Activated T-cell treated with anti-CD3 and anti-CD28 coated beads, Interleukin-2, amount 50 U/mL, for 72 hours (primary cell): ENCODE results near the gene CCSER1. TPM values are rescaled to one million over a fixed set of nuclear protein-coding genes. Genes with fewer than 3 reads are reported as not detected.

Experiments used
- ATAC-seq, 2 donors: fragments of 150-1000 bp; cut with Tn5 transposase; replicated peaks in 1 of 2; 2 replicates each; pipeline ENCODE4 v1.10.0; 2021; ENCODE audit warnings: moderate library complexity in 2 of 2, mild to moderate bottlenecking in 1 of 2
- DNase-seq, 2 donors: peaks; one replicate each; pipeline ENCODE4 v3.0.0; 2021 to 2022; ENCODE audit warnings: mixed read lengths in 1 of 2
- H3K27ac Mint-ChIP-seq: one replicate; pipeline ENCODE4 v1.8.0; 2022; ENCODE audit warnings: mild to moderate bottlenecking, moderate library complexity, mixed read lengths
- H3K27me3 Mint-ChIP-seq: one replicate; pipeline ENCODE4 v1.8.0; 2022; ENCODE audit warnings: low read depth, mixed read lengths
- H3K36me3 Mint-ChIP-seq, 2 donors: one replicate each; pipeline ENCODE4 v1.8.0; 2022; ENCODE audit warnings: mixed read lengths in 2 of 2, mild to moderate bottlenecking in 1 of 2; ENCODE audit not compliant: insufficient read depth in 2 of 2
- H3K4me1 Mint-ChIP-seq: one replicate; pipeline ENCODE4 v1.8.0; 2022; ENCODE audit warnings: low read depth, mixed read lengths
- H3K4me3 Mint-ChIP-seq, 2 donors: one replicate each; pipeline ENCODE4 v1.8.0; 2022; ENCODE audit warnings: mild to moderate bottlenecking in 2 of 2, mixed read lengths in 2 of 2, moderate library complexity in 2 of 2
- H3K9me3 Mint-ChIP-seq, 2 donors: one replicate each; pipeline ENCODE4 v1.8.0; 2022; ENCODE audit warnings: mixed read lengths in 2 of 2
- total RNA-seq, 2 donors: library from RNA; stranded (reverse); gene quantifications; one replicate each; pipeline ENCODE4 v1.2.3, GENCODE V29; 2022

The CCSER1 gene
- total RNA-seq, 2 donors from 2014 or later: 0.09 TPM; not detected in 1

- ATAC-seq (no peak), DNase-seq (no peak)
- H3K4me1 Mint-ChIP-seq: no peaks in the 10 kb centered on the region
Measured at GRCh38 chr4:91031761-91032160, 904.6 kb downstream of the CCSER1 start.

GRCh38 chr4:91032725-91033445 lies 905.7 kb downstream of the CCSER1 start:
- ATAC-seq: no peak
- Mint-ChIP-seq H3K27ac (no peak overlapping the region), H3K4me3 (no peak overlapping the region), H3K36me3 (peaks cover 0 to 2% of the 10 kb centered on the region in 2 donors), H3K4me1 (no peaks in the 10 kb centered on the region), H3K27me3 (no peaks in the 10 kb centered on the region), H3K9me3 (peaks cover 4 to 5% of the 10 kb centered on the region in 2 donors)
- DNase-seq: no peak

More at GRCh38 chr4:91031761-91032160, 904.6 kb downstream of the CCSER1 start:
- Mint-ChIP-seq H3K27me3 (no peaks in the 10 kb centered on the region), H3K9me3 (peaks cover 2 to 3% of the 10 kb centered on the region in 2 donors), H3K4me3 (no peak overlapping the region), H3K27ac (no peak overlapping the region), H3K36me3 (peaks cover 0 to 1% of the 10 kb centered on the region in 2 donors)

- DNase-seq (no peak), ATAC-seq (no peak)
- peaks cover 0 to 2% of the 10 kb centered on the region in 2 donors for H3K36me3 Mint-ChIP-seq
- no peaks in the 10 kb centered on the region for H3K4me1 Mint-ChIP-seq
- H3K9me3 Mint-ChIP-seq: peaks cover 4% of the 10 kb centered on the region in 2 donors
- no peak overlapping the region for H3K27ac Mint-ChIP-seq
- no peaks in the 10 kb centered on the region for H3K27me3 Mint-ChIP-seq
- no peak overlapping the region for H3K4me3 Mint-ChIP-seq
Measured at GRCh38 chr4:91035276-91035675, 908.1 kb downstream of the CCSER1 start.

GRCh38 chr4:91037951-91038350 lies 910.8 kb downstream of the CCSER1 start:
- ATAC-seq (no peak), DNase-seq (no peak)
- no peaks in the 10 kb centered on the region for H3K4me1 Mint-ChIP-seq
- H3K27ac Mint-ChIP-seq: no peak overlapping the region
- peaks cover 0 to 1% of the 10 kb centered on the region in 2 donors for H3K36me3 Mint-ChIP-seq
- no peak overlapping the region for H3K4me3 Mint-ChIP-seq
- no peaks in the 10 kb centered on the region for H3K27me3 Mint-ChIP-seq
- H3K9me3 Mint-ChIP-seq: peaks cover 3 to 4% of the 10 kb centered on the region in 2 donors

GRCh38 chr4:91057871-91058270 lies 930.7 kb downstream of the CCSER1 start:
- Mint-ChIP-seq H3K9me3 (peaks cover 5 to 11% of the 10 kb centered on the region in 2 donors), H3K36me3 (no peaks in the 10 kb centered on the region), H3K4me3 (no peak overlapping the region), H3K27me3 (no peaks in the 10 kb centered on the region), H3K4me1 (no peaks in the 10 kb centered on the region), H3K27ac (no peak overlapping the region)
- no peak for DNase-seq
- ATAC-seq: no peak

GRCh38 chr4:91058345-91058744 lies 931.2 kb downstream of the CCSER1 start:
- Mint-ChIP-seq H3K9me3 (peaks cover 5 to 11% of the 10 kb centered on the region in 2 donors), H3K27me3 (no peaks in the 10 kb centered on the region), H3K36me3 (no peaks in the 10 kb centered on the region), H3K27ac (no peak overlapping the region), H3K4me3 (no peak overlapping the region), H3K4me1 (no peaks in the 10 kb centered on the region)
- ATAC-seq (no peak), DNase-seq (no peak)

- Mint-ChIP-seq H3K4me1 (no peaks in the 10 kb centered on the region), H3K36me3 (no peaks in the 10 kb centered on the region), H3K9me3 (peaks cover 0 to 4% of the 10 kb centered on the region in 2 donors), H3K27me3 (no peaks in the 10 kb centered on the region), H3K27ac (no peak overlapping the region), H3K4me3 (no peak overlapping the region)
- DNase-seq (no peak), ATAC-seq (no peak)
Measured at GRCh38 chr4:91064157-91064853, 937.1 kb downstream of the CCSER1 start.

GRCh38 chr4:91065117-91065516 lies 937.9 kb downstream of the CCSER1 start:
- Mint-ChIP-seq H3K27me3 (no peaks in the 10 kb centered on the region), H3K27ac (no peak overlapping the region), H3K4me1 (no peaks in the 10 kb centered on the region), H3K9me3 (peaks cover 0 to 4% of the 10 kb centered on the region in 2 donors), H3K4me3 (no peak overlapping the region), H3K36me3 (no peaks in the 10 kb centered on the region)
- DNase-seq (no peak), ATAC-seq (no peak)

GRCh38 chr4:91070736-91071135 lies 943.5 kb downstream of the CCSER1 start:
- Mint-ChIP-seq H3K27ac (no peak overlapping the region), H3K27me3 (no peaks in the 10 kb centered on the region), H3K4me3 (no peak overlapping the region), H3K4me1 (no peaks in the 10 kb centered on the region), H3K36me3 (no peaks in the 10 kb centered on the region), H3K9me3 (peaks cover 0 to 2% of the 10 kb centered on the region in 2 donors)
- ATAC-seq (no peak), DNase-seq (no peak)

- Mint-ChIP-seq H3K27ac (no peak overlapping the region), H3K36me3 (peaks cover 3% of the 10 kb centered on the region in 2 donors), H3K4me1 (no peaks in the 10 kb centered on the region), H3K9me3 (peaks cover 8 to 13% of the 10 kb centered on the region in 2 donors), H3K4me3 (no peak overlapping the region), H3K27me3 (no peaks in the 10 kb centered on the region)
- DNase-seq (no peak), ATAC-seq (no peak)
Measured at GRCh38 chr4:91076147-91076546, 949.0 kb downstream of the CCSER1 start.

- Mint-ChIP-seq H3K4me1 (no peaks in the 10 kb centered on the region), H3K27me3 (no peaks in the 10 kb centered on the region), H3K9me3 (peaks cover 2 to 3% of the 10 kb centered on the region in 2 donors), H3K4me3 (no peak overlapping the region), H3K27ac (no peak overlapping the region), H3K36me3 (no peaks in the 10 kb centered on the region)
- no peak for ATAC-seq
- no peak for DNase-seq
Measured at GRCh38 chr4:91085961-91086360, 958.8 kb downstream of the CCSER1 start.

- peaks cover 2 to 5% of the 10 kb centered on the region in 2 donors for H3K9me3 Mint-ChIP-seq
- DNase-seq (no peak), ATAC-seq (no peak)
- no peaks in the 10 kb centered on the region for H3K4me1 Mint-ChIP-seq
- no peaks in the 10 kb centered on the region for H3K36me3 Mint-ChIP-seq
- H3K4me3 Mint-ChIP-seq: no peak overlapping the region
- no peaks in the 10 kb centered on the region for H3K27me3 Mint-ChIP-seq
- H3K27ac Mint-ChIP-seq: no peak overlapping the region
Measured at GRCh38 chr4:91087743-91088142, 960.5 kb downstream of the CCSER1 start.

- ATAC-seq (no peak), DNase-seq (no peak)
- Mint-ChIP-seq H3K27ac (no peak overlapping the region), H3K9me3 (peaks cover 2 to 3% of the 10 kb centered on the region in 2 donors), H3K27me3 (no peaks in the 10 kb centered on the region), H3K4me1 (no peaks in the 10 kb centered on the region), H3K4me3 (no peak overlapping the region), H3K36me3 (no peaks in the 10 kb centered on the region)
Measured at GRCh38 chr4:91089178-91089577, 962.0 kb downstream of the CCSER1 start.
